ENCODE results near the gene RBPJ. TPM values are rescaled to one million over a fixed set of nuclear protein-coding genes. Genes with fewer than 3 reads are reported as not detected.

RBPJ gene
- total and polyA plus RNA-seq, 7 donors, result 10.6 to 44.4 (median 28.8) TPM

GRCh38 chr4:26433556-26433955, 112.7 kb downstream of the RBPJ start:
- Histone ChIP-seq H3K27me3 (ENCODE audit: insufficient read depth in 3 of 3, low read length in 2 of 3) (no peaks in the 10 kb centered on the region), H3K4me1 (no peaks in the 10 kb centered on the region), H3K36me3 (ENCODE audit: insufficient read depth in 1 of 2, low read depth in 1 of 2) (peaks cover 3 to 70% of the 10 kb centered on the region in 2 donors), H3K4me3 (no peak overlapping the region), H3K27ac (no peak overlapping the region), H3K9me3 (no peaks in the 10 kb centered on the region)
- no peak for DNase-seq
- 96 to 100% (median 98%) methylated on average over 1 of the region's 1 CpG for WGBS, 3 donors
- ATAC-seq, result no peak
- no peak for TF ChIP-seq CTCF (IDR thresholded peaks at IDR 0.05)
- intact Hi-C loops (cut with DNase I), result no loop called here

- no peak for TF ChIP-seq CTCF (IDR thresholded peaks at IDR 0.05)
- no peak for ATAC-seq
Observed at GRCh38 chr4:26434030-26434639, 113.3 kb downstream of the RBPJ start.

GRCh38 chr4:26441102-26441501, 120.3 kb downstream of the RBPJ start:
- H3K4me3 ChIP-seq, result no peak overlapping the region
- DNase-seq (no peak), ATAC-seq (peak in 1 of 4 donors; percentile 38)
- no peak for TF ChIP-seq CTCF (IDR thresholded peaks at IDR 0.05)
- H3K27me3 ChIP-seq (ENCODE audit: insufficient read depth in 3 of 3, low read length in 2 of 3), result no peaks in the 10 kb centered on the region
- H3K9me3 ChIP-seq, result no peaks in the 10 kb centered on the region
- peaks cover 0 to 18% of the 10 kb centered on the region in 2 donors for H3K36me3 ChIP-seq (ENCODE audit: insufficient read depth in 1 of 2, low read depth in 1 of 2)
- intact Hi-C loops (cut with DNase I), result no loop called here
- WGBS, 3 donors, result 47 to 67% (median 51%) methylated on average over 7 of the region's 7 CpGs
- no peak overlapping the region for H3K27ac ChIP-seq
- H3K4me1 ChIP-seq, result no peaks in the 10 kb centered on the region

More at GRCh38 chr4:26434030-26434639, 113.3 kb downstream of the RBPJ start:
- intact Hi-C loops (cut with DNase I), result no loop called here
- Histone ChIP-seq H3K9me3 (no peaks in the 10 kb centered on the region), H3K4me1 (no peaks in the 10 kb centered on the region), H3K27ac (no peak overlapping the region), H3K36me3 (ENCODE audit: insufficient read depth in 1 of 2, low read depth in 1 of 2) (peaks cover 3 to 69% of the 10 kb centered on the region in 2 donors), H3K4me3 (no peak overlapping the region), H3K27me3 (ENCODE audit: insufficient read depth in 3 of 3, low read length in 2 of 3) (no peaks in the 10 kb centered on the region)
- 49 to 83% (median 52%) methylated on average over 2 of the region's 2 CpGs for WGBS, 3 donors
- no peak for DNase-seq

- no peak overlapping the region for H3K4me3 ChIP-seq
- DNase-seq (no peak), ATAC-seq (no peak)
- H3K27me3 ChIP-seq (ENCODE audit: insufficient read depth in 3 of 3, low read length in 2 of 3), result no peaks in the 10 kb centered on the region
- 94 to 99% (median 96%) methylated on average over 5 of the region's 5 CpGs for whole genome bisulfite sequencing, 3 donors
- TF ChIP-seq CTCF (IDR thresholded peaks at IDR 0.05), result no peak
- no peaks in the 10 kb centered on the region for H3K4me1 ChIP-seq
- intact Hi-C loops (cut with DNase I), result no loop called here
- H3K27ac ChIP-seq, result no peak overlapping the region
- peaks cover 0 to 12% of the 10 kb centered on the region in 2 donors for H3K36me3 ChIP-seq (ENCODE audit: insufficient read depth in 1 of 2, low read depth in 1 of 2)
- no peaks in the 10 kb centered on the region for H3K9me3 ChIP-seq
Observed at GRCh38 chr4:26441771-26442170, 121.0 kb downstream of the RBPJ start.

GRCh38 chr4:26447378-26447777, 126.6 kb downstream of the RBPJ start:
- H3K27ac ChIP-seq, result no peak overlapping the region
- H3K36me3 ChIP-seq (ENCODE audit: insufficient read depth in 1 of 2, low read depth in 1 of 2), result no peaks in the 10 kb centered on the region
- DNase-seq (no peak), ATAC-seq (no peak)
- H3K27me3 ChIP-seq (ENCODE audit: insufficient read depth in 3 of 3, low read length in 2 of 3), result no peaks in the 10 kb centered on the region
- H3K9me3 ChIP-seq, result no peaks in the 10 kb centered on the region
- H3K4me3 ChIP-seq, result no peak overlapping the region
- no peaks in the 10 kb centered on the region for H3K4me1 ChIP-seq
- no peak for TF ChIP-seq CTCF (IDR thresholded peaks at IDR 0.05)
- intact Hi-C loops (cut with DNase I), result no loop called here
- 87 to 91% (median 89%) methylated on average over 7 to 8 of the region's 8 CpGs for WGBS, 3 donors

All from psoas muscle (tissue), 8 donors.